ENCODE data around the gene TRIM45. TPM values are rescaled to one million over a fixed set of nuclear protein-coding genes. Genes with fewer than 3 reads are reported as not detected.
A peak's percentile ranks its signal among the peaks of the same experiment; 100 is the strongest.

Gene TRIM45
- polyA plus RNA-seq, 1 of the 3 experiments (the other 2 are of a cell fraction), result 7.4 TPM

GRCh38 chr1:117142200-117142599, 20.7 kb upstream of the TRIM45 start:
- Histone ChIP-seq H3K27me3 (ENCODE audit: insufficient read depth) (no peaks in the 10 kb centered on the region), H3K9me2 (no peaks in the 10 kb centered on the region), H3K79me2 (ENCODE audit: insufficient read depth) (no peaks in the 10 kb centered on the region), H4K20me1 (ENCODE audit: insufficient read depth) (no peaks in the 10 kb centered on the region), H2AFZ (ENCODE audit: low read depth) (no peak overlapping the region), H3K4me3 (ENCODE audit: low read depth in 2 of 2, low read length in 1 of 2) (no peak overlapping the region), H3K27ac (ENCODE audit: low read depth in 2 of 2, low read length in 1 of 2) (peak overlapping the region in 1 of 2 experiments; percentile 92; a peak in 2 of 4 replicates), H3F3A (replicated peaks; ENCODE audit: insufficient read depth) (peaks cover 20% of the 10 kb centered on the region), H3K9me3 (no peaks in the 10 kb centered on the region), H3K36me3 (replicated peaks in 1 of 2; ENCODE audit: control insufficient read depth in 1 of 2, insufficient read depth in 2 of 2, low read length in 1 of 2) (no peaks in the 10 kb centered on the region), H3K9ac (no peak overlapping the region), H3K4me2 (0 out of 2 replicates have a peak overlapping the region, but pooled peaks have one; percentile 23), H3K4me1 (ENCODE audit: control insufficient read depth in 1 of 2, insufficient read depth in 2 of 2, low read depth in 1 of 2, low read length in 1 of 2) (peaks cover 2 to 32% of the 10 kb centered on the region in 2 experiments; a peak in 3 of 4 replicates)
- POLR2A ChIA-PET, result no interaction called here
- CTCF ChIA-PET, result interaction anchor here (1.5 to 5.1 kb wide), 3 partner anchors 13 to 27 kb away, joined by 3 to 25 read pairs (median 5); no protein-coding TSS in a partner anchor
- peak; percentile 10 for DNase-seq
- WGBS (ENCODE audit: low lambda C conversion rate), result 56% methylated on average over 2 of the region's 2 CpGs
- TF ChIP-seq TCF12 (IDR thresholded peaks at IDR 0.05) (peak; percentile 100), MEF2A (IDR thresholded peaks at IDR 0.05; ENCODE audit: borderline replicate concordance, low read depth) (peak; percentile 54), ELF1 (IDR thresholded peaks at IDR 0.05) (no peak), TEAD4 (IDR thresholded peaks at IDR 0.05; ENCODE audit: borderline replicate concordance, insufficient read depth) (peak; percentile 91; the same call in 1 of the 2 replicates), USF2 (IDR thresholded peaks at IDR 0.05; ENCODE audit: borderline replicate concordance, low read depth, low read length) (no peak), POLR2AphosphoS5 (IDR thresholded peaks at IDR 0.05; ENCODE audit: low read depth, low read length) (peak; percentile 73), EZH2phosphoT487 (IDR thresholded peaks at IDR 0.05; ENCODE audit: borderline replicate concordance, low read depth) (no peak), NRF1 (IDR thresholded peaks at IDR 0.05; ENCODE audit: low read depth, low read length) (no peak), FOSL2 (IDR thresholded peaks at IDR 0.05; ENCODE audit: borderline replicate concordance, low read depth) (peak; percentile 55; the same call in 1 of the 2 replicates), YY1 (IDR thresholded peaks at IDR 0.05; ENCODE audit: low read depth) (0 out of 2 replicates have a peak, but pooled peaks have one; percentile 30), RFX5 (IDR thresholded peaks at IDR 0.05; ENCODE audit: low read length) (no peak), CHD2 (IDR thresholded peaks at IDR 0.05; ENCODE audit: low read length, partially characterized antibody) (peak; percentile 51), FOXM1 (IDR thresholded peaks at IDR 0.05; ENCODE audit: low read depth) (peak; percentile 39; the same call in 1 of the 2 replicates), TAF1 (IDR thresholded peaks at IDR 0.05; ENCODE audit: borderline replicate concordance, low read depth, low read length) (no peak), JUND (IDR thresholded peaks at IDR 0.05) (peak; percentile 95), FOXJ3 (CRISPR knock-in tag; IDR thresholded peaks at IDR 0.05) (no peak), SIN3A (IDR thresholded peaks at IDR 0.05; ENCODE audit: borderline replicate concordance, low read depth, low read length) (no peak), NFIC (IDR thresholded peaks at IDR 0.05; ENCODE audit: borderline replicate concordance) (peak; percentile 85), SMC3 (IDR thresholded peaks at IDR 0.05; ENCODE audit: low read depth, low read length) (no peak), GABPA (IDR thresholded peaks at IDR 0.05; ENCODE audit: low read depth) (no peak), EP300 (IDR thresholded peaks at IDR 0.05; ENCODE audit: borderline replicate concordance in 1 of 2, low read depth in 1 of 2, low read length in 1 of 2) (peak; percentile 78 to 96), RAD21 (IDR thresholded peaks at IDR 0.05; ENCODE audit: low read length) (no peak), IRF3 (IDR thresholded peaks at IDR 0.05; ENCODE audit: low read depth, low read length) (no peak), RXRA (IDR thresholded peaks at IDR 0.05; ENCODE audit: borderline replicate concordance, low read depth) (0 out of 2 replicates have a peak, but pooled peaks have one; percentile 13)
- TF ChIP-seq, protein P1, sequence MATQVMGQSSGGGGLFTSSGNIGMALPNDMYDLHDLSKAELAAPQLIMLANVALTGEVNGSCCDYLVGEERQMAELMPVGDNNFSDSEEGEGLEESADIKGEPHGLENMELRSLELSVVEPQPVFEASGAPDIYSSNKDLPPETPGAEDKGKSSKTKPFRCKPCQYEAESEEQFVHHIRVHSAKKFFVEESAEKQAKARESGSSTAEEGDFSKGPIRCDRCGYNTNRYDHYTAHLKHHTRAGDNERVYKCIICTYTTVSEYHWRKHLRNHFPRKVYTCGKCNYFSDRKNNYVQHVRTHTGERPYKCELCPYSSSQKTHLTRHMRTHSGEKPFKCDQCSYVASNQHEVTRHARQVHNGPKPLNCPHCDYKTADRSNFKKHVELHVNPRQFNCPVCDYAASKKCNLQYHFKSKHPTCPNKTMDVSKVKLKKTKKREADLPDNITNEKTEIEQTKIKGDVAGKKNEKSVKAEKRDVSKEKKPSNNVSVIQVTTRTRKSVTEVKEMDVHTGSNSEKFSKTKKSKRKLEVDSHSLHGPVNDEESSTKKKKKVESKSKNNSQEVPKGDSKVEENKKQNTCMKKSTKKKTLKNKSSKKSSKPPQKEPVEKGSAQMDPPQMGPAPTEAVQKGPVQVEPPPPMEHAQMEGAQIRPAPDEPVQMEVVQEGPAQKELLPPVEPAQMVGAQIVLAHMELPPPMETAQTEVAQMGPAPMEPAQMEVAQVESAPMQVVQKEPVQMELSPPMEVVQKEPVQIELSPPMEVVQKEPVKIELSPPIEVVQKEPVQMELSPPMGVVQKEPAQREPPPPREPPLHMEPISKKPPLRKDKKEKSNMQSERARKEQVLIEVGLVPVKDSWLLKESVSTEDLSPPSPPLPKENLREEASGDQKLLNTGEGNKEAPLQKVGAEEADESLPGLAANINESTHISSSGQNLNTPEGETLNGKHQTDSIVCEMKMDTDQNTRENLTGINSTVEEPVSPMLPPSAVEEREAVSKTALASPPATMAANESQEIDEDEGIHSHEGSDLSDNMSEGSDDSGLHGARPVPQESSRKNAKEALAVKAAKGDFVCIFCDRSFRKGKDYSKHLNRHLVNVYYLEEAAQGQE (IDR thresholded peaks at IDR 0.05; ENCODE audit: low read depth, low read length), result no peak
- TF ChIP-seq, protein P2, sequence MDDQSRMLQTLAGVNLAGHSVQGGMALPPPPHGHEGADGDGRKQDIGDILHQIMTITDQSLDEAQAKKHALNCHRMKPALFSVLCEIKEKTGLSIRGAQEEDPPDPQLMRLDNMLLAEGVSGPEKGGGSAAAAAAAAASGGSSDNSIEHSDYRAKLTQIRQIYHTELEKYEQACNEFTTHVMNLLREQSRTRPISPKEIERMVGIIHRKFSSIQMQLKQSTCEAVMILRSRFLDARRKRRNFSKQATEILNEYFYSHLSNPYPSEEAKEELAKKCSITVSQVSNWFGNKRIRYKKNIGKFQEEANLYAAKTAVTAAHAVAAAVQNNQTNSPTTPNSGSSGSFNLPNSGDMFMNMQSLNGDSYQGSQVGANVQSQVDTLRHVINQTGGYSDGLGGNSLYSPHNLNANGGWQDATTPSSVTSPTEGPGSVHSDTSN (IDR thresholded peaks at IDR 0.05), result peak; percentile 93
- TF ChIP-seq, protein P3, sequence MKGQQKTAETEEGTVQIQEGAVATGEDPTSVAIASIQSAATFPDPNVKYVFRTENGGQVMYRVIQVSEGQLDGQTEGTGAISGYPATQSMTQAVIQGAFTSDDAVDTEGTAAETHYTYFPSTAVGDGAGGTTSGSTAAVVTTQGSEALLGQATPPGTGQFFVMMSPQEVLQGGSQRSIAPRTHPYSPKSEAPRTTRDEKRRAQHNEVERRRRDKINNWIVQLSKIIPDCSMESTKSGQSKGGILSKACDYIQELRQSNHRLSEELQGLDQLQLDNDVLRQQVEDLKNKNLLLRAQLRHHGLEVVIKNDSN (IDR thresholded peaks at IDR 0.05; ENCODE audit: borderline replicate concordance, low read depth), result no peak

Data from SK-N-SH (cell line).